GM12891 (cell line): ENCODE measurements around the gene NR2F1-AS1.
"Not testable (repeated sequence)": the region's sequence is repeated elsewhere in the genome, so short reads cannot be mapped to it uniquely, and the experiment has no call there.

Experiments
- PAX5 ChIP-seq: IDR thresholded peaks from 2 replicates; pipeline ENCODE4 v1.6.1; 2011; ENCODE audit warnings: low read length, moderate library complexity, mild to moderate bottlenecking; ENCODE audit not compliant: insufficient read depth, severe bottlenecking
- POLR2A ChIP-seq: IDR thresholded peaks from 2 replicates; pipeline ENCODE4 v1.6.1; 2011; ENCODE audit warnings: low read depth, low read length, control low read depth
- POLR2AphosphoS5 ChIP-seq: IDR thresholded peaks from 2 replicates; pipeline ENCODE4 v1.6.1; 2011; ENCODE audit warnings: low read depth, low read length, control low read depth
- SPI1 ChIP-seq: IDR thresholded peaks from 2 replicates; pipeline ENCODE4 v1.6.1; 2011; ENCODE audit warnings: low read depth, low read length, control low read depth
- TAF1 ChIP-seq: IDR thresholded peaks from 2 replicates; pipeline ENCODE4 v1.6.1; 2011; ENCODE audit warnings: low read depth, low read length, control low read depth

- TF ChIP-seq TAF1, POLR2A, POLR2AphosphoS5, PAX5, SPI1: not testable (repeated sequence)
Measured at GRCh38 chr5:93549594-93549993, 31.4 kb downstream of the NR2F1-AS1 start.
